WTC11 (cell line): ENCODE measurements around the gene SMC5. TPM values are rescaled to one million over a fixed set of nuclear protein-coding genes. Genes with fewer than 3 reads are reported as not detected.

Source experiments
- ATAC-seq: fragments of 200-7000 bp; cut with Tn5 transposase; 2 replicates; pipeline ENCODE4 v1.10.0; 2021; ENCODE audit warnings: mild to moderate bottlenecking, moderate library complexity
- CTCF ChIA-PET: fragments of 300-600 bp; sonication (Branson Sonifier 250); formaldehyde crosslinking; loops from one replicate; lab custom pipeline; 2021; ENCODE audit warnings: antibody characterized with exemption; lab: Charles Lee
- POLR2A ChIA-PET: fragments of 350-600 bp; sonication (Branson Sonifier 250); formaldehyde crosslinking; loops from one replicate; lab custom pipeline; 2021; ENCODE audit warnings: antibody characterized with exemption; lab: Charles Lee
- DNase-seq: peaks from one replicate; pipeline ENCODE4 v3.0.0; 2021; ENCODE audit warnings: low spot score
- H3K27ac Mint-ChIP-seq: 2 replicates; pipeline ENCODE4 v1.8.0; 2021; ENCODE audit warnings: mixed read lengths
- H3K27me3 Mint-ChIP-seq: 2 replicates; pipeline ENCODE4 v1.8.0; 2021; ENCODE audit warnings: low read depth, mild to moderate bottlenecking, moderate library complexity, mixed read lengths
- H3K36me3 Mint-ChIP-seq: 2 replicates; pipeline ENCODE4 v1.8.0; 2021; ENCODE audit warnings: mixed read lengths
- H3K4me1 Mint-ChIP-seq: 2 replicates; pipeline ENCODE4 v1.8.0; 2022; ENCODE audit warnings: mixed read lengths
- H3K4me3 Mint-ChIP-seq: 2 replicates; pipeline ENCODE4 v1.8.0; 2021; ENCODE audit warnings: mild to moderate bottlenecking, moderate library complexity, mixed read lengths
- H3K9me3 Mint-ChIP-seq: 2 replicates; pipeline ENCODE4 v1.8.0; 2021; ENCODE audit warnings: mixed read lengths
- ATF2 ChIP-seq: sonication (generic); formaldehyde crosslinking; IDR thresholded peaks from 2 replicates; pipeline ENCODE4 v1.8.1; 2022; ENCODE audit warnings: low read depth, missing genetic modification reagents, borderline replicate concordance
- CTCF ChIP-seq: fragments of 200-600 bp; IDR thresholded peaks from 2 replicates; pipeline ENCODE4 v1.8.0; 2022; ENCODE audit warnings: antibody characterized with exemption
- ELF4 ChIP-seq: sonication (generic); formaldehyde crosslinking; IDR thresholded peaks from 2 replicates; pipeline ENCODE4 v1.8.1; 2022; ENCODE audit warnings: low read depth, mild to moderate bottlenecking, moderate library complexity, missing genetic modification reagents
- JUN ChIP-seq: sonication (generic); formaldehyde crosslinking; IDR thresholded peaks from 2 replicates; pipeline ENCODE4 v1.8.0; 2023; ENCODE audit warnings: mild to moderate bottlenecking, missing genetic modification reagents
- TCF7 ChIP-seq: sonication (generic); formaldehyde crosslinking; IDR thresholded peaks from 2 replicates; pipeline ENCODE4 v1.8.0; 2022; ENCODE audit warnings: mild to moderate bottlenecking, low read depth, missing genetic modification reagents, moderate library complexity
- USF2 ChIP-seq: sonication (generic); formaldehyde crosslinking; IDR thresholded peaks from 2 replicates; pipeline ENCODE4 v1.8.1; 2023; ENCODE audit warnings: mild to moderate bottlenecking, missing genetic modification reagents, moderate library complexity
- ZBTB21 ChIP-seq: sonication (generic); formaldehyde crosslinking; IDR thresholded peaks from 2 replicates; pipeline ENCODE4 v1.8.1; 2023; ENCODE audit warnings: mild to moderate bottlenecking, missing genetic modification reagents, borderline replicate concordance
- ZNF512 ChIP-seq: sonication (generic); formaldehyde crosslinking; IDR thresholded peaks from 2 replicates; pipeline ENCODE4 v1.8.1; 2022; ENCODE audit warnings: missing genetic modification reagents, borderline replicate concordance
- total RNA-seq: library from RNA; stranded (reverse); gene quantifications from 3 replicates; pipeline ENCODE4 v1.2.3, GENCODE V29; 2021
- TF ChIP-seq, protein P1 (sequence below): fragments of 250-450 bp; sonication (Bioruptor Pico); IDR thresholded peaks from 2 replicates; pipeline ENCODE4 v1.9.0; 2021; ENCODE audit warnings: mild to moderate bottlenecking, borderline replicate concordance
- TF ChIP-seq, protein P2 (sequence below): fragments of 250-450 bp; sonication (Bioruptor Pico); IDR thresholded peaks from 2 replicates; pipeline ENCODE4 v1.9.0; 2021; ENCODE audit warnings: mild to moderate bottlenecking
- TF ChIP-seq, protein P3 (sequence below): sonication (generic); formaldehyde crosslinking; IDR thresholded peaks from 2 replicates; pipeline ENCODE4 v1.8.1; 2023; ENCODE audit warnings: mild to moderate bottlenecking, missing genetic modification reagents

The SMC5 gene
- total RNA-seq, 1 experiment from 2014 or later, result 20.2 TPM

- no peak for ATAC-seq
- CTCF ChIA-PET, result no interaction called here
- H3K27me3 Mint-ChIP-seq, result no peaks in the 10 kb centered on the region
Observed at GRCh38 chr9:70385426-70385825, 126.6 kb downstream of the SMC5 start.

More at GRCh38 chr9:70385426-70385825, 126.6 kb downstream of the SMC5 start:
- Mint-ChIP-seq H3K27ac (no peak overlapping the region), H3K4me3 (no peak overlapping the region), H3K36me3 (no peaks in the 10 kb centered on the region), H3K9me3 (no peaks in the 10 kb centered on the region), H3K4me1 (peaks cover 14% of the 10 kb centered on the region)
- no peak for TF ChIP-seq ZNF512
- no peak for TF ChIP-seq ELF4
- no peak for TF ChIP-seq ZBTB21 (CRISPR knock-in tag)
- no peak for TF ChIP-seq JUN (CRISPR knock-in tag)
- no peak for TF ChIP-seq TCF7 (CRISPR knock-in tag)
- TF ChIP-seq, protein P1, sequence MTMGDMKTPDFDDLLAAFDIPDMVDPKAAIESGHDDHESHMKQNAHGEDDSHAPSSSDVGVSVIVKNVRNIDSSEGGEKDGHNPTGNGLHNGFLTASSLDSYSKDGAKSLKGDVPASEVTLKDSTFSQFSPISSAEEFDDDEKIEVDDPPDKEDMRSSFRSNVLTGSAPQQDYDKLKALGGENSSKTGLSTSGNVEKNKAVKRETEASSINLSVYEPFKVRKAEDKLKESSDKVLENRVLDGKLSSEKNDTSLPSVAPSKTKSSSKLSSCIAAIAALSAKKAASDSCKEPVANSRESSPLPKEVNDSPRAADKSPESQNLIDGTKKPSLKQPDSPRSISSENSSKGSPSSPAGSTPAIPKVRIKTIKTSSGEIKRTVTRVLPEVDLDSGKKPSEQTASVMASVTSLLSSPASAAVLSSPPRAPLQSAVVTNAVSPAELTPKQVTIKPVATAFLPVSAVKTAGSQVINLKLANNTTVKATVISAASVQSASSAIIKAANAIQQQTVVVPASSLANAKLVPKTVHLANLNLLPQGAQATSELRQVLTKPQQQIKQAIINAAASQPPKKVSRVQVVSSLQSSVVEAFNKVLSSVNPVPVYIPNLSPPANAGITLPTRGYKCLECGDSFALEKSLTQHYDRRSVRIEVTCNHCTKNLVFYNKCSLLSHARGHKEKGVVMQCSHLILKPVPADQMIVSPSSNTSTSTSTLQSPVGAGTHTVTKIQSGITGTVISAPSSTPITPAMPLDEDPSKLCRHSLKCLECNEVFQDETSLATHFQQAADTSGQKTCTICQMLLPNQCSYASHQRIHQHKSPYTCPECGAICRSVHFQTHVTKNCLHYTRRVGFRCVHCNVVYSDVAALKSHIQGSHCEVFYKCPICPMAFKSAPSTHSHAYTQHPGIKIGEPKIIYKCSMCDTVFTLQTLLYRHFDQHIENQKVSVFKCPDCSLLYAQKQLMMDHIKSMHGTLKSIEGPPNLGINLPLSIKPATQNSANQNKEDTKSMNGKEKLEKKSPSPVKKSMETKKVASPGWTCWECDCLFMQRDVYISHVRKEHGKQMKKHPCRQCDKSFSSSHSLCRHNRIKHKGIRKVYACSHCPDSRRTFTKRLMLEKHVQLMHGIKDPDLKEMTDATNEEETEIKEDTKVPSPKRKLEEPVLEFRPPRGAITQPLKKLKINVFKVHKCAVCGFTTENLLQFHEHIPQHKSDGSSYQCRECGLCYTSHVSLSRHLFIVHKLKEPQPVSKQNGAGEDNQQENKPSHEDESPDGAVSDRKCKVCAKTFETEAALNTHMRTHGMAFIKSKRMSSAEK, result no peak
- TF ChIP-seq USF2 (CRISPR knock-in tag), result no peak
- no peak for TF ChIP-seq ATF2 (CRISPR knock-in tag)
- TF ChIP-seq, protein P2, sequence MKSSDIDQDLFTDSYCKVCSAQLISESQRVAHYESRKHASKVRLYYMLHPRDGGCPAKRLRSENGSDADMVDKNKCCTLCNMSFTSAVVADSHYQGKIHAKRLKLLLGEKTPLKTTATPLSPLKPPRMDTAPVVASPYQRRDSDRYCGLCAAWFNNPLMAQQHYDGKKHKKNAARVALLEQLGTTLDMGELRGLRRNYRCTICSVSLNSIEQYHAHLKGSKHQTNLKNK (CRISPR knock-in tag), result no peak
- TF ChIP-seq CTCF, result no peak
- TF ChIP-seq, protein P3, sequence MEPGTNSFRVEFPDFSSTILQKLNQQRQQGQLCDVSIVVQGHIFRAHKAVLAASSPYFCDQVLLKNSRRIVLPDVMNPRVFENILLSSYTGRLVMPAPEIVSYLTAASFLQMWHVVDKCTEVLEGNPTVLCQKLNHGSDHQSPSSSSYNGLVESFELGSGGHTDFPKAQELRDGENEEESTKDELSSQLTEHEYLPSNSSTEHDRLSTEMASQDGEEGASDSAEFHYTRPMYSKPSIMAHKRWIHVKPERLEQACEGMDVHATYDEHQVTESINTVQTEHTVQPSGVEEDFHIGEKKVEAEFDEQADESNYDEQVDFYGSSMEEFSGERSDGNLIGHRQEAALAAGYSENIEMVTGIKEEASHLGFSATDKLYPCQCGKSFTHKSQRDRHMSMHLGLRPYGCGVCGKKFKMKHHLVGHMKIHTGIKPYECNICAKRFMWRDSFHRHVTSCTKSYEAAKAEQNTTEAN, result no peak
- no peak for DNase-seq
- POLR2A ChIA-PET, result no interaction called here
